ENCODE data around the gene HOXC13.

HOXC13 gene

DNA sequence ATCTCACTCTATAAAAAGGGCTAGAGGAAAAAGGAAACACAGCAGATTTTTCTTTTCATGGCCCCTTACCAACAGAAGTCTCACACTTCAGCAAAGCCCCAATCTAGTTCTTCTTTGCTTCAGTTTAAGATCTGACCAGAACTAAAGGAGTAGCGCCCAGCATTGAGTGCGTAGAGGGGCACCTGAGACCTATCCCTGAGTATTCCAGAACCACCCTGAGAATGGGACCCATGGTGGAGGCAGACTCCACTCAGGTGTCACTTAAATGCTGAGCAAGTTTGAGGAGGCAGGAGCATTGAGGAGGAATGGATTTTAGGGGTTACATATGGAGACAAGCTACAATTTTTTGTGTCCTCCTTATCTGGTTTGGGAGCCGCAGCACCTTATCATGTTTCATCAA lies 32.5 kb downstream of the HOXC13 start:
- DNase-seq: no peak

- DNase-seq: no peak
These were observed 33.1 kb downstream of the HOXC13 start for GRCh38 chr12:53971686-53972085.

DNA sequence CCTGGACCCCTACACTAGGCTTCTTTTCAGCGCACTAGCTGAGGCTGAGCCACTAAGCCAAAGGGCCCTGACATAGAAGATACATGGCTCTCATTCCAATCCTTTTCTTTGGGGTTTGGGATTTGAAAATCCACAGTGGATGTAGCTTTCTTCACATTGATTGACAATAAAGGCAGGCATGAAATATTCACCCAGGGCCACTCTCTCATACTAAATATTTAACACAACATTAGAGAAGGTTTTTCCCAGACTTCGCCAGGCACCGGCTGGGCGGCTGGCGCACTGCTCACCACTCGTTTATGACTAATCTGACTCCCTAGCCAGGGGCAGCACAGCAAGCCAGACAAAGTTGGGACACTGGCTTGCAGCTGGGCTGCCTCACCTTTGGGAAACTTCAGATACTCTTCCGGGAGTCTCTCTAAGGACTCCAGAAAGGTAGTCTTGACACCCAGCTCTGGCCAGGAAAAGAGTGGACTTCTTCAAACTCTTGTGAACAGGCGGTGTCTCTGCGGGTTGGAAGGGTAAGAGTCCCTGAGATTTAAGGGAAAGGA lies 33.6 kb downstream of the HOXC13 start:
- no peak for DNase-seq

DNA sequence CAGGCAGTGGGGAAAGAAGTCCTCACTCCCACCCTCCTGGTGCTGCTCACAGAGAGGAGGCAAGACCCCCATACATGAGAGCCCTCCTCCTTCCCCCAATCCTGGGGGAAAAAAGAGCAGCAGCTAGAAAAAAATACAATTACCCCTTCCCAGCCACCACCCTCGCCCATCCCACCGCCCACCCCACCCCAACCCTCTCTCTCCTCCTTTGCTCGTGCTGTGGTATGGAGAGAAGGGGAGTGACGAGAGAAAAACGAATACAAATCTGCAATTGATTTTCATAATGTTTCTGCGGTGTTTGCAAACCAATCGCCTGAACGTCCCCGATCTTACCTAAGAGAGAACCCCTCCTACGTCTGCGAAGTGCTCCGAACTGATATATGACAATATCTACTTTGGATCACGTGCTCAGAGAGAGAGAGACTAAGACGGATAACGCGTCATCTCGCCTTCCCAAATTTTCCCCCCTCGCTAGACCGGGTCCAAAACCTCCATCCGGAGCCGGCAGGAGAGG lies 34.1 kb downstream of the HOXC13 start, which contains the start of gene HOXC11:
Gene HOXC11, plus strand, starts transcription at position 405 of the 514 bp plus-strand sequence. CDS start 116 bp downstream, outside the sequence.
- DNase-seq: no peak

GRCh38 chr12:53973236-53974042 lies 34.8 kb downstream of the HOXC13 start:
- DNase-seq: no peak

DNA sequence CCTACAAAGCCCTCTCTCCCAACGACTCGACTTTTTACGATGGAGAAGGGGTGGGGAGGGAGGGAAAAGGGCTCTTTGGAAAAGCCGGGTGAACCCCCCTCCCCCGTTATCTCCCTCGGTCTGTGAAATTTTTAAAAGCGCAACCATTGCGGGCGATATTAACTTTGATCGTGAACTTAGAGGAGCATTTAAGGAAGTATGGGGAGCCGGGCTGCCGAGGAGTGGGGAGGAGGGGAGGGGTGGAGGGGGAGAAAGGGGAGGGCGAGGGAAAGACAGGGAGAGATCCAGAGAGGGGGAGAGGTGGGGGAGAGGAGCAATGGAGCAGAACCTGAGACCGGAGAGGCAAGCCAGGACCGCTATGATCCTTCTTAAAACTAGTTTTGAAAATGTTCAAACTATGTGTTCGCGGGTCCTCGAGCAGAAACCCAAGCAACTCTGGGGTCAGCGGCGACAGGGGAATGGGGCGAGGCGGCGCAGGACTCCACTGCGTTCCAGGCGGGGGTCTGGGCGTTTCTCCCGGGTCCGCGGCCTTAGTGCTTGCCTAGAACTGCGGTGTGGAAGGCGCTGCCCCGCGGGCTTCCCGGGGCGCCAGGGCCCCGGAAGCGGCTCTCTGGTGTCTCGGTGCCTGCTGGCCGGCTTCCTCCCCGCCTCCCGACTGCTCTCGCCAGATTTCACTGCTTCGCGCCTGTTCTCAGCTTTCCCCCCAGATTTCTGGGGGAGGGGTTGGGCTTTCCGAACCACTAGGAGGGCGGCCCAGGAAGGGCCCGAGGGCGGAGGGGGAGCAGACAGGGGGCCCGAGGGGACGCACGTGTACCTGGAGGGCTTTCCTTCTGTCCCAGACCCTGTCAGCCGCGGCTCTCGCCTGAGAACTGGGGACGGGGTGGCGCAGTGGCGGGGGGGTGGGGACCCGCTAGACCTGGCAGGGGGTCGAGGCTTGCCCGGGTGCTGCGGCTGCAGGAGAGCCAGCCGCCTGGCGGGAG lies 35.7 kb downstream of the HOXC13 start, which contains the start of gene HOTAIR:
Gene HOTAIR, minus strand, starts transcription at position 871 of the 980 bp plus-strand sequence.
- DNase-seq: no peak

- DNase-seq: no peak
These were observed 36.4 kb downstream of the HOXC13 start for GRCh38 chr12:53975064-53975471.

DNA sequence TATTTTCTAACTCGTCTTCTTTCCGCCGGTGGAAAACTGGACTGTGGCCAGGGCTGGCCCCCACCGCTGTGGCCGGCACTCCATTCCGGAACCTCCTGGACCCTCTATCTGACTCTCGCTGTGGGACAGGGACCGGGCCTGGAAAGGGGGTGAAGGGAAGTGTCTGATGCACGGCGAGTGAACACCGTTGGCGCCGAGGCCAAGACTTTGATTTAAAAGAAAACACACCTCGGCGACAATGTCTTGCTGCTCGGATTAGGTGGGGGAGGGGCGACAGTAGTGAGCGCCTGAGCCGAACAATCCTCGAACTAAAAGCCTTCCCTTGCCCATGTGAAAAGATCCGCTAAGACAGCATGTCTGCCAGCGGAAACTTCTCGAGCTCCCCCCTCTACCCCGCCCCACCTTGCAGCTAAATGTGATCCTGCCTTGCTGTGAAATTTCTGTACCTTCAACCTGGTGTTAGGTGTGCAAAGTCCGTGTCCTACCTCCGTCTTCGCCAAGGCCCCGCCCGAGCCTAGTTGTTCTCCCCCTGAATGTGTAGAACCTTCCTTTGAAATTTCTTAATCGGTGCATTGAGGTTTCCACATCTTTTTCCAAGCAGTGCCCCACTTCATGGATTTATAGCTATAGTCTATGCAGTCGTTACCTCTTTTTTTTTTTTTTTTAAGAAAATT lies 37.0 kb downstream of the HOXC13 start:
- DNase-seq: no peak

- DNase-seq: no peak
These were observed 37.7 kb downstream of the HOXC13 start for GRCh38 chr12:53976172-53976822.

GRCh38 chr12:53976823-53977595 lies 38.4 kb downstream of the HOXC13 start:
- no peak for DNase-seq

DNA sequence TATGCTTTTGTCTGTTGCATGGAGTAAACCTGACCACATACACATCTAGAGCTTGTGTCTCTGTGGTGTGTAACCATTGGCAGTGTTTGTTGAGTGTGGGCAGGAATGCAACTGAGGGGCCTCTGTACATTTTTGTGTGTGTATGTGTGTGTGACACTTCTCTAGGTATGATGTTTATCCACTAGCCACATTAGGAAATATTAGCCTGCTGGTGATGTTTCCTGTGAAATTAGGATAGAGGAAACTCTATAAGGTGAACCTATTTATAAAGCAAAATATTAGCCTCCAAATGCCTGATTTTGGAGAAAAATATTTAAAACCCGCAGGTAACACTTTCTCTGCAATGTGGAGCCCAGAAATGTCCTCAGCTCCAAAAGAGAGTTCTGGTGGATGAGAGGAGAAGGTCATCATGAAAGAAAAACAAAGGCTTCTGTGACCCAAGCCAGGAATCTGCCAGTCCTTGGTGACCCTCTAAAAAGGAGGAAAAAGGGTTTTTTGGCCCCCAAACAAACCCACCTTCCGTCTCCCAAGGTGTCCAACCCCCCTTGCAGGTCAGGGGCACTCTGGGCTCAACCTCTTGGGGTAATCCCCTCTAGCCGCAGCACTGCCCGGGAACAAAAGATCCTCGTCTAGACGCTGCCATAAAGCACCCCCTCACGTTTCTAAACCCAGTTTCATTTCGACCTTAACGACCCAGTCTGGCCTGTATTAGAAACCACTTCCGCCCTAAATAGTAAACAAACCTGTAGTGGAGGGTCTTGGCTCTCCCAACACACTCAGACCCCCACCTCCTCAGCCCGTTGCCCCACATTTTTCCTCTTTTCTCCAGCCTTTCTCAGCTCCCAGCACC lies 39.2 kb downstream of the HOXC13 start:
- DNase-seq: no peak

DNA sequence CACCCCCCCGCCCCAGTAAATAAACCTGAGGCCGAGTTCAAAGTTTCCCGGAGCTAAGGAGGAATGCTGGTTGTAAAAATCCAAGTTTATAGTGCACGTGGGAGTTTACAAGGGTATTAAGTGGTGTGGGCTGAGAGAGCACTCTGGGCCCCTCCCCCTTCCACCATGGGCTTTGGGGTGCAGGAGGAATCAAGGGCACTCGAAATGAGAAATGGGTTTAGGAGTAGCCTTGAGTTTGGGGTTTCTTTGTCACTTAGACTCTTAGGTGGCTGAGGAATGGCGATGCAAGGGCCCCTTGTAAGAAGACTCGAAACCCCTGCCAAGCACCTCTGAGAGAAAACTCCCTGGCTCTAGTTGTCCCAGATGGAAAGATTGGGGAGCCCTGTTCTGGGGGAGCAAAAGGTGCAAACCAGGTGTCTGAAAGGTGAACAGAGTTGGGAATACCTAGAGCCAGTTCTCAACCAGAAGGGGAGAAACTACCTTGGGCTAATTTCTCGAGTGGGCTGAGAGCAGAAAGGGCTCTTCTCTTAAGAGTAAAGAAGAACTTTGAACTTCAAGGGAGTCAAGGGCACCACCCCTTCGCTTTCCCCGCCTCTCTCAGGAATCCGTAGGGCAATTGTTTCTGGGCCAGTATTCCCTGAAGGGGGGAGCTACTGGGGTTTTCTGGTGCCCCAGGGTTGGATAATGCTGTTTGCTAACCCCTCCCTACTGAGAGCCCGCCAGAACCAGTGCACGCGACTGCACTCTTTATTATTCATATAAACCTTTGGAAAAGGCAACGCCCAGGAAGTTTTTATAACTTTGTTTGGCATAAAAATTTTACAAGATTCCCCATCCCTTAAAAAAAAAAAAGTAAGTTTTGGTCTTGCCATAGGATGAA lies 40.1 kb downstream of the HOXC13 start:
- DNase-seq: peak; percentile 77

GRCh38 chr12:53980104-53980801 lies 41.6 kb downstream of the HOXC13 start:
- no peak for DNase-seq

DNA sequence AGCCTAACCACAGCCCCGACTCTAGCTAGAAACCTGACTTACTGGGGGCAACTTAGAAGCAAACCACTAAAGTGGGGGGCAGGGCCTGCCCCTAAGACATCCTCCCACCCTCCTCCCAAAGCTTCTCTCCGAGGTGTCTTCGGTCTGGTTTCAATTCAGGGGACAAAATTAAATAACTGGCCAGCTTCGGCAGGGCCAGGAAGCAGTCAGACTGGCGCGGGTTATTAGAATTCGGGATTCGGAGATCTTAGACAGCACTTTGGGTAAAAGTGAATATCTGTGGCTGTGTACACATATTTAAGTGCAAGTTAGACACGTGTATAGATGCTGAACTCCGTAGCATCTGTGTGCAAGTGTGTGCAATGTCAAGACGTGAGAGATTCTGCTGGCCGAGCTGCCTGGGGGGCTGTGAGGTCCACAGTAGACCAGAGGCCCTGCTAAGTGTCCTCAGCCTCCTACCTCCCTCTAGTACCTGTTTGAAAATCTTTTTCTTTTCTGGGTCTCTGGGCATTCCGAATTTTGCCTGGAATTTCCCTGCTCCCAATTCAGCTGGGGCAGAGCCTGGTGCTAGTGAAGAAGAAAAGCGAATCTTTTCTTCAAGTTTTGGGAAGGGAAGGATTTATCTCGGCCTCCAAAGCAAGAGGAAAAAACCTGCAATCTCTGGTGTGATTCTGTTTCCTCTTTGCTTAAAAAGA lies 42.3 kb downstream of the HOXC13 start:
- no peak for DNase-seq

DNA sequence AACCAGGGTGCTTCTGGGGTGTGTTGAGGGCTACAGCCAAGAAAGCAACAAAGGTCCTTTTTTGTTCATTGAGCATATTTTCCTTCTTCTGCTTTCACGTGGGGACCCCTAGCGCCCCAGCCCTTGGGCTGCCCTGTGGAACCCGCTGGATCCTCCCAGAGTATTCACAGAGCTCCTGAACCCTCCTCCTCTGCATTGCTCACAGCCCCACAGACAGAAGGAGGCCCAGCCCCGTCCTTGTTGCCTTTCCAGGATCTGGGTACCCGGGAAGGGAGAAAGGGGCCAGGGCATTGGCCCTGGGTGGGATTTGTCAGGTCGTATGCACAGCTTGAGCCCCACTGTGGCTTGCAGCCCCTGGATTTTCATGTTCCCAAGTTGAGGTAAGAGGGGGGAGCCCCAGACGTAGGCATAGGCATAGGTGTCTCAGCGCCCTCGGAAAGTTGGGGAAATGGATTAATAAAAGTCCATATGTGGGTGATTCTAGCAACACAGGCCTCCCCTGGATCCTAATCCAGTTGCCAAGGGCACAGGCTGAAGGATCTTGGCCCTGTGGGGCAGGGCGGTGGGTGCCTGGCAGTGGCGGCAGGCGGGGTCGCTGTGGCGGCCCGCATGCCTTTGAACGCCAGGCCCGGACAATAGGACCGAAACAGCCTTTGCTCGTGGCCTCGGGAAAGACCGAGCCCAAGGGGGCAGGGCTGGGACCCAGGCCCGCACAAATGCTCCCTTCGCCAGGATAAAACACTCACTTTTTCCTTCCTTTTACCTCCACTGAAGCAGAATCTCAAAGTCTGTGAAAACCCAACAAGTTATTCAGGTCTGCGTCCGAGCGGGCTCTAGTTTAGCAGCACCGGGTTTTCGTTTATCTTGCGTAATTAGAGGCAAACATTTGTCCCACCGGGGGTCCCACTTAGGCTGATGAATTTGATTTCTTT lies 43.3 kb downstream of the HOXC13 start:
- no peak for DNase-seq

Measured in NCI-H1048 (cell line).